IPS-18c (cell line): ENCODE measurements around the gene OGN.
"Not testable (repeated sequence)": the region's sequence is repeated elsewhere in the genome, so short reads cannot be mapped to it uniquely, and the experiment has no call there.

Experiments used
- H3K4me3 ChIP-seq: 2 replicates; pipeline ENCODE4 v1.7.0; 2013; ENCODE audit warnings: low read depth, mild to moderate bottlenecking, low read length, moderate library complexity; ENCODE audit not compliant: insufficient read depth
- H3K9me3 ChIP-seq: one replicate; pipeline ENCODE4 v1.6.1; 2013; ENCODE audit warnings: mild to moderate bottlenecking, low read length, moderate library complexity; ENCODE audit not compliant: control insufficient read depth, insufficient read depth

OGN gene

DNA sequence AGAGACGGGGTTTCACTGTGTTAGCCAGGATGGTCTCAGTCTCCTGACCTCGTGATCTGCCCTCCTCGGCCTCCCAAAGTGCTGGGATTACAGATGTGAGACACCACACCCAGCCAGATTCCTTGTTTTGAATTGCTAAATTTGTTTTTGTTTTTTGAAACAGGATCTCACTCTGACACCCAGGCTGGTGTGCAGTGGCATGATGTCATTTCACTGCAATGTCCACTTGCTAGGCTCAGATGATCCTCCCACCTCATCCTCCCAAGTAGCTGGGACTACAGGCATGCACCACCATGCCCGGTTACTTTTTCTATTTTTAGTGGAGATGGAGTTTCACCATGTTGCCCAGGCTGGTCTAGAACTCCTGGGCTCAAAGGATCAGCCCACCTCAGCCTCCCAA is 6.8 kb upstream of the OGN start:
- H3K9me3 ChIP-seq, H3K4me3 ChIP-seq: not testable (repeated sequence)

DNA sequence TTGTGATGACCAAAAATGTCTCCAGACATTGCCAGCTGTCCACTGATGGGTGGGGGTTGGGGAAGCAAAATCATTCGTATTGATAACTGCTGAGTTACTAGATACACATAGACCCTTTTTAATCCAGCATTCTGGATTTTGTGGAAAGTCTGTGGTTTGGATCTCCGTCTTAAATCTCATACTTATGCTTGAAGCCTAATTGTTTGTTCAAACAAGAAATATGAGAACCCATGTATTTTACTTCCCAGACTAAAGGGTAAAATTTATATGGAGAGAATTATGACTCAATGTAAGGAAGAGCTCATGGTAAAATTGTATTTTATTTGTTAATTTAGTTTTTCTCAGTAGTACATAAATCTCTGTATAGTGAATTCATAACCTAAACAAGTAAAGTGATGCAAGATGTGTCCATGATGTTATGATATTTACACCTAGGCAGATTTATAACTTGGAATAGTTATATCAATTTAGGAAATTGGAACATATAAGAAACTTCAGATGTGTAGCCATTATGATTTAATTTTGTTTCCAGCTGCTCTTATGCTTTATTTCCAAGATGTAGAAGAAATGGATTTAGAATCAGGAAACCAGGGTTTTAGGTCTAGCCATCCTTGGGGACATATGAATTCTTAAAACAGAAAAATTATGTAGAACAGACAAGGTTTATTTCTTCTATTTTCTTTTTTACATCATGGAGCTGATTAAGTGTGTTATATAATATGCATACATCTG is 4.5 kb upstream of the OGN start:
- H3K9me3 ChIP-seq, result no peaks in the 10 kb centered on the region

DNA sequence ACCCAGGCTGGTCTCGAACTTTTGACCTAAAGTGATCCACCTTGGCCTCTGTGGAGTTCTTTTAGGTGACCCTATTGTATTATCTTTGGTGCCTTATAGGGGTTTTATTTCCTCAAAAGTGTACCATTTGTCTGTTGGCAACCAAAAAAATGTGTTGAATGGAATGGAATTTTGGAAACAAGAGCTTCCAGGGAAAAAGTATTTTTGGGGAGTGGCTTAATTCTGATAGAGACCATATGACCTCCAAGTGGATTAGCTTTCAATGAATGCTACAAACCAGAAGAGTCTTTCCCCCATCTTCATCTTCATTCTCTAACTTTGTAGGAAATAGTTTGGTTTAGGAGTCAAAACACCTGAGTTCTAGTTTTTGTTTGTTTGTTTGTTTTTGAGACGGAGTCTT is 3.4 kb upstream of the OGN start:
- H3K9me3 ChIP-seq, result no peaks in the 10 kb centered on the region
- H3K4me3 ChIP-seq, result no peak overlapping the region

More for the DNA sequence above, 4.5 kb upstream of the OGN start:
- H3K4me3 ChIP-seq, result no peak overlapping the region

DNA sequence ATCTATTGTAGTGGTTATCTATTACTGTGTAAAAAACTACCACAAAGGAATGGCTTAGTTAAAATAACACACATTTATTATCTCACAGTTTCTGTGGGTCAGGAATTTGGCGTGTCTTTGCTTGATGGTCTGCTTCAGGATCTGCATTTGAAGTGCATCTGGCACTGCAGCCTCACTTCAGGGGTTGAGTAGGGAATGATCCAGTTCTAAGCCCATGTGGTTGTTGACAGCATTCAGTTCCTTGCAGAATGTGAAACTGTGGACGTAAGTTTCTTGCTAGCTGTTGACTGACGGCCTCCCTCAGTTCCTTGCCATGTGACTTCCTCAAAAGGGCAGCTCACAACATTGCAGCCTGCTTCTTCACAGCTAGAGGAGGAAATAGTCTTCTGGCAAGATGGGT is 2.1 kb upstream of the OGN start:
- Histone ChIP-seq H3K9me3 (no peaks in the 10 kb centered on the region), H3K4me3 (no peak overlapping the region)

DNA sequence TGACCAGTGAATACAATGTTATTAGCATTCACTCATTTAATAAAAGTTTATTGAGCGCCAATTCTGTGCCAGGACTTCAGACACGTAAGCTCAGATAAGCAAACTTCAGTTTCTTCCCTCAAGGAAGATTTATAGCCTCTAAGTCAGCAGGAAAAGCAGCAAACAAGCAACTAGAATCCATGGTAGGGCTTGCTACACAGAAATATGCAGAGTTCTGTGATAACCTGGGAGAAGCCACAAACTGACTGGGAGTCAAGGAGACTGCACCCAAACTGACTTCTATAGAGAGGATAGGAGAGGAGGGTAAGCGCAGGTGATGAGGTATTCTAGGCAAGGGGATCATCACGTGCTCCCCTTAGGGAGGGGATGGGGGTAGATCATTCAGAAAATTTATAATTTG is 1.4 kb upstream of the OGN start:
- Histone ChIP-seq H3K9me3 (no peaks in the 10 kb centered on the region), H3K4me3 (no peak overlapping the region)

DNA sequence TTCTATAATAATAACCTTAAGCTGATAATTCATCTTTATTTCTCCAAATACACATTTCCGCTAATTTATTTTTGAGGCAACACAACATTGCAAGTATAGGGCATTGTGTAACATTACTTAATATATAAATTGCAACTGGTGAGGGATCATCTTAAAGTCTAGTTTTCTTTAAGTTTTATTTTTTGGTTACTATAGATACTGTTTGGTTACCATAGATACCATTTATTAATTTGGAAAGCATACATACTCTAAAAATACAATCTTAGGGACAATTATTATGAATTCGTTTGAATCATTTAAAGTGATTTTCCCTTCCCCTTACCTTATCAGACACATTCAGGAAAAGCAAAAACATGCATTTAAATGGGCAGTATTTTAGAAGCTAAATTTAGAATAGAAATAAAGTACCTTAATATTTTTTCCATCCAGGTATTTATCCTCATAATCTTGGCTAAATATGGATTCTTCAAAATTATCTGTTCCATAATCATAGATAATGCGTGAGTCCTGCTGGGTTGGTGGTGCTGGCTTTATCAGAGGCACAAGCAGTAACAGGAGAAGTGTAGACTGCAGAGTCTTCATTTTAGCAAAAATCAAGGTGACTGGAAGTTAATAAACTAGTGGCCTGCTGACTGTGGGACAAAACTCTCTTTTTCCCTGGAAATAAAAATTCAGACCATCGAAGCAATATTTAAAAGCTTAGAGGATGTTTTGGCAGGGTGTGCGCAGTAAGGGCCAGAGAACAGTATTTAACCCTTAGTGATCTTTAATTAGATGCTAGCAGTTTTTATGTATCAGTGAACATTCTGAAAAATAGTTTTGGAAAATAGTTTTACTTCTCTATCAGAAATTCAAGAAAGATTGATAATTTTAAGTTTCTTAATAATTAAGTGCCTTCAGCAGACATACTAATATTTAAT is 1.3 kb downstream of the OGN start:
- H3K9me3 ChIP-seq, result no peaks in the 10 kb centered on the region
- H3K4me3 ChIP-seq, result no peak overlapping the region

DNA sequence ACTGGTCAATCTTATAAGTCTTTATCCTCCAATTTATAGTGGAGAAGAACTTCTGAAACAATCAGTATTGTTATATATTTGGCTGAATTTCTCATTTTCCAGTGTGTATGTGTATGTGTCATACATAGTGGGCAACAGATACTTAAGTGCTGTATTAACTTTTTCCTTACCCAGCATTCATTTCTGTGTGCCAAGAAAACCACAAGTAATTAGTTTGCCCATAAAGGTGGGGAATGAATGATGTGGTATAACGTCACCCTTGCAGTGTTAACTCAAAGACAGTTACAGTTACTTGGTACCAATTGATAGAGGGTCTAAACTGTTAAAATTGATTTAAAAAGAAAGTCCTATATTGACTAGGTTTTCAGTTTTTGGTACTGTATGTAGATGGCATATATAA is 2.0 kb downstream of the OGN start:
- Histone ChIP-seq H3K9me3 (no peaks in the 10 kb centered on the region), H3K4me3 (no peak overlapping the region)

DNA sequence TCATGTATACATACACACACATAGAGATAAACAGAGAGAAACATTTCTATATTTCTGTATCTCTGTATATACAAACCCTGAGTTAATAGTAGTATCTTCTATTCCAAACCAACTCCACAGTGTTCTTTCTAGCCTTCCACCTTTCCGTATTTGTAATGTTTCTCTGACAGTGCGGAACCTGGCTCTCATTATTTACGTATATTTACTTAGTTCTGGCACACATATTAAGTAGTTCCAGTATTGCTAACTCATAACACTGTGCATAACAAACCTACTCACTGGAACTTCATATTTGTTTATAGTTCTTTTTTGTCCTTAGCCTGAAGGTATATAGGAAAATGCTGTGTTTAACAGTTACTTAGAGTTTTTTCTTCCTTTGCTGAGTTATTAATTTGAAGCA is 6.5 kb downstream of the OGN start:
- no peaks in the 10 kb centered on the region for H3K9me3 ChIP-seq
- H3K4me3 ChIP-seq, result no peak overlapping the region

DNA sequence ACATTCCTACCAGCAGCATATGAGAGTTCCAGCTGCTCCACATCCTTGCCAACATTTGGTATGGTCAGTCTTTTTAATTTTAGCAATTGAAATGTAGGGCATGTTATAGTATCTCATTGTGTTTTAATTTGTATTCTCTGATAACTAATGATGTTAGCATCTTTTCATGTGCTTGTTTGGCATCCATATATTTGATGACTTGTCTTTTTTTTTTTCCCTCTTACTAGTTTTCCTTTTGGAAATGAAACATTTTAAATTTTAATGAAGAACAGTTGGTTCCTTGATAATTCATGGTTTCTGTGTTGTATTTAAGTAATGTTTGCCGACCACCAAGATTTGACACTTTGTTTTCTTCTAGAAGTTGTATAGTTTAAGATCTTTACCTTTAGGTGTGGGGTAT is 8.8 kb downstream of the OGN start:
- no peaks in the 10 kb centered on the region for H3K9me3 ChIP-seq
- no peak overlapping the region for H3K4me3 ChIP-seq

DNA sequence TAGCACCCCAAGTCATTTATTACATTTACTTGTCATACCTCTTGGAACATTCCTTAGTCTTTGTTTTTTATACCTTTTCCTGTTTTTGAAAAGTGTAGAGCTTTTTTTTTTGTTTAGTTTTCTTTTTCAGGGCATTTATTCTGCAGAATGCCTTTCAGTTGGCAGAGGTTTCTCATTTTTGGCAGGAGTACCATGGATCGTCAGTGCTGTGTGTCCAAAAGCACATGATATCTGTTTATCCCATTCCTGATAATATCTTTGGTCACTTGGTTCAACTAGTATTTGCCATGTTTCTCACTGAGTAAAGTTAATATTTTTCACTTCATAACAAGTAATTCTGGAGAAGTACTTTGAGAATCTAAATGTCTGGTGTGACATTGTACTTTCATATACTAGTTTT is 10.7 kb downstream of the OGN start:
- H3K9me3 ChIP-seq, result no peaks in the 10 kb centered on the region
- H3K4me3 ChIP-seq, result no peak overlapping the region

DNA sequence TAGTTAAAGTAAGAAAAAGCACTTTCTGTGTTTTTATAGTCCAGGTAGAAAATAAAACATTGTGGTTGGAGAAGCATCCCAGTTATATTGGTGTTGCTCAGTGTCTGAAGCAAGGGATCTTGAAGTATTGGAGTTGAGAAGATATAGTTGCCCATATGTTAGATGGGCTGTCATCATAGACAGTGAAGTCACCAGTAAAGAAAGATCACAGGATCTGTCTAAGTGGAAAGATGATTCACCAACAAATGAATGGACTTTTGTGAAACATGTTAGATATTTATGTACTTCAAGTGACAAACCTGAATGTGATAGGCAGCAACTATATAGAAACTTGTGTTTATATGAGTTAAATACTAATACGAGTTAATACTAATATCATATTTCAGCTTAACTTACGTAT is 11.7 kb downstream of the OGN start:
- H3K4me3 ChIP-seq, result no peak overlapping the region
- H3K9me3 ChIP-seq, result no peaks in the 10 kb centered on the region

DNA sequence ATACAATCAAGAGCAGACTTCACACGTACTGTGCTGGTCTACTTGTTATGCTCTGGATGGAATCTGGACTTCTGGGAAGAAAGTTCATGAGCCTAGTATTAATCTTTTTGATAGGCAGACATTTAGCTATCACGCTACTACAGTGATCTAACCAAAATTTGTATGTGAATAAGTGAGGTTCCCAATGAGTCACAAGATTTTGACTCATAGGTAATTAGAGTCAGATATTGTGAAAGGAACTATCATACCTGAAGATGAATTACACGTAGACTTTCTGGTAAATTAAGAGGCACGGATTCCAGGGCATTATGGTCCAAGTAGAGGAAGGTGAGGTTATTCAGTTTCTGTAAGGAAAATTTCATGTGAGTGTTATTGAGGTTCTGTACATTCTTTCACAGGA is 18.4 kb downstream of the OGN start:
- Histone ChIP-seq H3K4me3 (no peak overlapping the region), H3K9me3 (no peaks in the 10 kb centered on the region)

DNA sequence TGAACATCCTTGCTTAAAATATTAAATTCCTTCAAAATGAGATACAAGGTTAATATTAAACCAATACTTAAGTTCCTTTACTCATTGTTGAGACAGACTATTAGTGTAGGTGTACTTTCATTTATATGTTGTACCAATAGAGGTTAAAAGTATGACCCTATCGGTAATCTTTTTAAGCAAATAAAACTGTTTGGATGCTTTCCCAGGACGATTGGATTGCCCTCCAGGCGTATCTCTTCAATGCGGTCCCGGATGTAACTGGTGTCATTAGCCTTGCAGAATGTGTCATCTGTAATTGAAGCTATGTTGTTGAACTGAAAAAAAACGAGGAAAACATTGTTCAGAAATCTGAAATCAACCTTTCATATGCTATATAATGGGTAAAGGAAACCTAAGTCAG is 18.9 kb downstream of the OGN start:
- H3K4me3 ChIP-seq, result no peak overlapping the region
- H3K9me3 ChIP-seq, result no peaks in the 10 kb centered on the region

DNA sequence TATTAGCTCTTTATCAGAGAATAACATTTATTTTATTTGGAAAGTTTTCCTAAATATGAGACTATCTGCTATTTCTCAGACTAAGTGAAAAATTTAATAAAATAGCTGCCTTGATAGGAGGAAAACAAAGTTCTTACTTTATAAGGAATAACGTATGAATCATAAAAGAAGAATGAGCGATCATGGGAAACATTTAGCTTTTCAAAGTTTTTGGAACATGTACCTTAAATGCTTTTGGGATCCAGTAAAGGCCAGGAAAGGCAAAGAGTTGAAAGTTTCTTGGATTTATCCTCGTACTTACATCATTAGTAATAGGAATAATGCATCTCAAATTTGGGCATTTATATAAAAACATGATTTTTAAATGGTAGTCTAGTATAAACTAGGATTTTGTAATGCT is 19.4 kb downstream of the OGN start:
- no peak overlapping the region for H3K4me3 ChIP-seq
- no peaks in the 10 kb centered on the region for H3K9me3 ChIP-seq

DNA sequence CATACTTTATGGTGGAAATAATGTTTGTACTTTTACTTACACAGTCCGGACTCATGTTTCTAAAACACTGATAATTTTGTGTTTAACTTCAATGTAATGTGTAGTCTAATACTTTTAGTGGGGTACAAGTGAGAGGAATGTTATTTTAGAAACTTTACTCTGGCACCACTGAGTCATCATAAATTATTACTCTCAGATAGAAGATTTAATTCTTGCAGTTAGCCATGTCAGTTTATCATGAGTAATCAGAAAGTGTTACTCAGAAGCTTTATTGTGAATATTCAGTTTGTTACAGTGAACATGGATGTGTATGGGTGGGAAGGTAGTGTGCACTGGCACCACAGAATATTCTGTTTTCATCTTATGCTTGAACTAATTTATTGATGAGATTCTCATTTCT is 20.0 kb downstream of the OGN start:
- Histone ChIP-seq H3K9me3 (no peaks in the 10 kb centered on the region), H3K4me3 (no peak overlapping the region)

DNA sequence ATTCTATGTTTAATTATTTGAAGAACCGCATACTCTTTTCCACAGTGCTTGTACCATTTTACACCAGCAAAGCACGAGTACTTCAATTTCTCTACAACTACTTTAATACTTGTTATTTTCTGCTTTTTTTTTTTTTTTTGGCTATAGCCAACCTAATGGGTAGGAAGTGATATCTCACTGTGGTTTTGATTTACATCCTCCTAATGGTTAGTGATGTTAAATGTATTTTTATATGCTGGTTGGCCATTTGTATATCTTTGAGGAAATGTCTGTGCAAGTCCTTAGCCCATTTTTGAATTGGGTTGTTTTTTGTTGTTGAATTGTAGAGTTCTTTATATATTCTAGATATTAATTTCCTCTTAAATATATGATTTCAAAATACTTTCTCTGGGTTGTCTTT is 22.6 kb downstream of the OGN start:
- Histone ChIP-seq H3K9me3 (no peaks in the 10 kb centered on the region), H3K4me3 (no peak overlapping the region)

DNA sequence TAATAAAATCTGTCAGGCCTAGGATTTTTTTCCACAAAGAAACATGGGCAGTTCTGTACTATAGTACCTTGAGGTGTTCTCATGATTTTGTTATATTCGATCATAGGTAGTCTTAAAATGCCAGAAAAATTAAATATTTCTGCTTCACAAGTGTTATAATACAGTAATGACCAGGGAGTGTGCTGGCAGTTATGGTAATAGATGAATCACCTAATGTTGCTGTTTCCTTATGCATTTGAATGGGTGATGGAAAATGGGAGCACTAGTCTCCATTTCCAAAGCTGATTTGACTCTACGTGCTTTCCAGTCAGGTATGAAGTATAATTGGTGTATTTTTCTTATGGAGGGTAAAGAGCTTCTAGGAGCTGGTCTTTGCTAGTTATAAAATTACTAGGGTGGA is 23.8 kb downstream of the OGN start:
- no peak overlapping the region for H3K4me3 ChIP-seq

DNA sequence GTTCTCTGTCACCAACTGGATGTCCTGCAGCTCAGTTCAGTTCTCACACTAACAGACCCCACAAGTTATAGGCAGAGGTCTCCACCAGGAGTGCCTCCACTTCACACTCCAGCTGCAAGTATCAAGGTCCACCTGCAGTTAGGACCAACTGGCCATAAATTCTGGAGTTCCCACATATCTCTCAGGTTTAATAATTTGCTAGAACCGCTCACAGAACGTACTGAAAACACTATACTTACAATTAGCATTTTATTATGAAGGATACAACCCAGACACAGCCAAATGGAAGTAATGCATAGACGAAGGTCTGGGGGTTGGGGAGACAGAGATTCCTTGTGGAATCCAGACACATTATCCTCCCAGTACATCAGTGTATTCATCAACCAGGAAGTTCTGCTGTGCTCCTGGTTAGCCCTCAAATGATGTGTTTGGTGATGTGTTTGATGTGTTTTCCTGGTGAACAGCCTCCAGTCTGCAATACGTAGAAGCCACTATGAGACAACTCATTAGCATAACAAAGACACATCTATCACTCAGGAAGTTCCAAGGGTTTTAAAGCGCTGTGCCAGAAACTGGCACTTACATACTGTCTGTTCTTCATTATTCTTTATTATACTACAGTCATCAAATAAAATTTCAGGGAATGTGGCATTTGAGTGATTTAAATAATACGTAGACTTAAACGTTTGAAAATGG is 25.4 kb downstream of the OGN start:
- no peak overlapping the region for H3K4me3 ChIP-seq
- H3K9me3 ChIP-seq, result no peaks in the 10 kb centered on the region

More for the DNA sequence above, 23.8 kb downstream of the OGN start:
- no peaks in the 10 kb centered on the region for H3K9me3 ChIP-seq
